ENCODE data around the gene ZBTB40. TPM values are rescaled to one million over a fixed set of nuclear protein-coding genes. Genes with fewer than 3 reads are reported as not detected.

The ZBTB40 gene
- total RNA-seq, 1 experiment from 2014 or later: 21.4 TPM

DNA sequence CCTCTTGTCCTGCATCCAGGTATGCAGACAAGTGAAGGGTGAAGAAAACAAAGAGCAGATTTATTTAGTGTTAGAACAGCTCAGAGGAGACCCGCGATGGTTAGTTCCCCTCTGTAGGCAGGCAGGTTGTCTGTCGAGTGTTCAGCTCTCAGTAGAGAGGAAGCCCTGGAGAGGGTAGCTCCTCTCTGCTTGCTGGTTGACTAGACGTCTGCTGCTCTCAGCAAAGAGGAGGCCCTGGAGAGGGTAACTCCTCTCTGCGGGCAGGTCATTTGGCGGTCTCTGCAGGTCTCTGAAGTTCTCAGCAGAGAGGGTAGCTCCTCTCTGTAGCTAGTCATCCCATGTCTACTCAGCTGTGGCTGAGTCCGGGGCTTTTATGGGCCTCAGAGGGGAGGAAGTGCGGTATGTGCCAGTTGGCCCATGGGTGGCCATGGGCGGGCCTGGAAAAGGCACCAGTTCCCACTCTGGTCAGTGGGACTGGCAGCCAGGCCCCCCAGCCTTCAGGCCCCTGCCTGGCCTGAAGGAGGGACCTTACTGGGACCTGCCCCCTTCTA lies 13.4 kb downstream of the ZBTB40 start:
- Histone ChIP-seq H4K20me1 (ENCODE audit: insufficient read depth) (no peaks in the 10 kb centered on the region), H3K79me2 (ENCODE audit: low read depth) (peaks cover 21% of the 10 kb centered on the region; the same call in 1 of the 2 replicates), H3K4me3 (no peak overlapping the region), H3K36me3 (ENCODE audit: low read depth) (no peaks in the 10 kb centered on the region), H3K9me3 (ENCODE audit: insufficient read depth, low read depth) (no peaks in the 10 kb centered on the region; the same call in 1 of the 2 replicates), H3K27ac (no peak overlapping the region), H3F3A (ENCODE audit: insufficient read depth, low read depth) (no peaks in the 10 kb centered on the region), H3K4me2 (no peak overlapping the region), H2AFZ (no peak overlapping the region), H3K4me1 (replicated peaks; ENCODE audit: insufficient read depth) (no peaks in the 10 kb centered on the region), H3K9me2 (ENCODE audit: insufficient read depth) (no peaks in the 10 kb centered on the region), H3K27me3 (ENCODE audit: insufficient read depth, low read depth) (no peaks in the 10 kb centered on the region)
- intact Hi-C loops (cut with micrococcal nuclease; ENCODE audit: unreplicated experiment): no loop called here
- ChIA-PET POLR2A (ENCODE audit: unreplicated experiment) (no interaction called here), CTCF (no interaction called here)
- no TSS peak for BruUV-seq (replicated peaks)
- TF ChIP-seq, protein P1, sequence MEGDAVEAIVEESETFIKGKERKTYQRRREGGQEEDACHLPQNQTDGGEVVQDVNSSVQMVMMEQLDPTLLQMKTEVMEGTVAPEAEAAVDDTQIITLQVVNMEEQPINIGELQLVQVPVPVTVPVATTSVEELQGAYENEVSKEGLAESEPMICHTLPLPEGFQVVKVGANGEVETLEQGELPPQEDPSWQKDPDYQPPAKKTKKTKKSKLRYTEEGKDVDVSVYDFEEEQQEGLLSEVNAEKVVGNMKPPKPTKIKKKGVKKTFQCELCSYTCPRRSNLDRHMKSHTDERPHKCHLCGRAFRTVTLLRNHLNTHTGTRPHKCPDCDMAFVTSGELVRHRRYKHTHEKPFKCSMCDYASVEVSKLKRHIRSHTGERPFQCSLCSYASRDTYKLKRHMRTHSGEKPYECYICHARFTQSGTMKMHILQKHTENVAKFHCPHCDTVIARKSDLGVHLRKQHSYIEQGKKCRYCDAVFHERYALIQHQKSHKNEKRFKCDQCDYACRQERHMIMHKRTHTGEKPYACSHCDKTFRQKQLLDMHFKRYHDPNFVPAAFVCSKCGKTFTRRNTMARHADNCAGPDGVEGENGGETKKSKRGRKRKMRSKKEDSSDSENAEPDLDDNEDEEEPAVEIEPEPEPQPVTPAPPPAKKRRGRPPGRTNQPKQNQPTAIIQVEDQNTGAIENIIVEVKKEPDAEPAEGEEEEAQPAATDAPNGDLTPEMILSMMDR (conservative IDR thresholded peaks at IDR 0.05): no peak
- TF ChIP-seq EZH2 (IDR thresholded peaks at IDR 0.05; ENCODE audit: low read depth): no peak
- no peak for DNase-seq

DNA sequence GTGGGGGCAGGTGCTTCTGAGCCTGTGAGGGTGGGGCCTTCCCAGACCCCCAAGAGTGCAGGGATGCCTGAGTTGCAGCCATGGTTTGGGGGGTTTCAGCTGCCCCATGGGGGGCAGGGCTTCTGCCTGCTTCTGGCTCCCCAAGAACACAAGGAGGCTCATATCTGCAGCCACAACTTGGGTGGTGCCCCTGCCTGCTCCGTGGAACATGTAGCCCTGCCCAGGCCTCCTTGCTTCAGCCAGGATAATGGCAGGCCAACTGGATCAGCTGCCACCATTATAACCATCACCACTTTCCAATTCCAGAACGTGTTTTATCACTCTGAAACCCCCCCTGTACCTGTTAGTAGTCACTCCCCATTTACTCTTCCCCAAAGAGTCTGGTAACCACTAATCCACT lies 14.0 kb downstream of the ZBTB40 start:
- H3K79me2 ChIP-seq (ENCODE audit: low read depth): peaks cover 21% of the 10 kb centered on the region; the same call in 1 of the 2 replicates
- no peaks in the 10 kb centered on the region for H3K4me1 ChIP-seq (replicated peaks; ENCODE audit: insufficient read depth)
- H3K4me3 ChIP-seq: no peak overlapping the region
- intact Hi-C loops (cut with micrococcal nuclease; ENCODE audit: unreplicated experiment): no loop called here
- no peaks in the 10 kb centered on the region for H3K9me2 ChIP-seq (ENCODE audit: insufficient read depth)
- no peak overlapping the region for H3K4me2 ChIP-seq
- H3F3A ChIP-seq (ENCODE audit: insufficient read depth, low read depth): no peaks in the 10 kb centered on the region
- no peak for DNase-seq
- POLR2A ChIA-PET (ENCODE audit: unreplicated experiment): no interaction called here
- no peak overlapping the region for H3K27ac ChIP-seq
- no peaks in the 10 kb centered on the region for H3K27me3 ChIP-seq (ENCODE audit: insufficient read depth, low read depth)
- no TSS peak for BruUV-seq (replicated peaks)
- CTCF ChIA-PET: no interaction called here
- TF ChIP-seq, protein P1 (conservative IDR thresholded peaks at IDR 0.05): no peak
- TF ChIP-seq EZH2 (IDR thresholded peaks at IDR 0.05; ENCODE audit: low read depth): no peak
- no peaks in the 10 kb centered on the region for H4K20me1 ChIP-seq (ENCODE audit: insufficient read depth)
- no peak overlapping the region for H2AFZ ChIP-seq
- no peaks in the 10 kb centered on the region for H3K36me3 ChIP-seq (ENCODE audit: low read depth)
- H3K9me3 ChIP-seq (ENCODE audit: insufficient read depth, low read depth): no peaks in the 10 kb centered on the region; the same call in 1 of the 2 replicates

- Histone ChIP-seq H3K27me3 (ENCODE audit: insufficient read depth, low read depth) (no peaks in the 10 kb centered on the region), H3K4me3 (no peak overlapping the region), H2AFZ (no peak overlapping the region), H4K20me1 (ENCODE audit: insufficient read depth) (no peaks in the 10 kb centered on the region), H3K27ac (no peak overlapping the region), H3K9me3 (ENCODE audit: insufficient read depth, low read depth) (no peaks in the 10 kb centered on the region), H3K4me2 (no peak overlapping the region), H3K36me3 (ENCODE audit: low read depth) (no peaks in the 10 kb centered on the region), H3K9me2 (ENCODE audit: insufficient read depth) (no peaks in the 10 kb centered on the region), H3F3A (ENCODE audit: insufficient read depth, low read depth) (no peaks in the 10 kb centered on the region), H3K4me1 (replicated peaks; ENCODE audit: insufficient read depth) (no peaks in the 10 kb centered on the region), H3K79me2 (ENCODE audit: low read depth) (peaks cover 14% of the 10 kb centered on the region; the same call in 1 of the 2 replicates)
- BruUV-seq (replicated peaks): no TSS peak
- TF ChIP-seq, protein P1 (conservative IDR thresholded peaks at IDR 0.05): no peak
- TF ChIP-seq EZH2 (IDR thresholded peaks at IDR 0.05; ENCODE audit: low read depth): no peak
- ChIA-PET CTCF (interaction anchor here (0.5 kb wide), 1 partner anchor 1412 kb away, joined by 5 read pairs; no protein-coding TSS in a partner anchor), POLR2A (ENCODE audit: unreplicated experiment) (no interaction called here)
- no peak for DNase-seq
- intact Hi-C loops (cut with micrococcal nuclease; ENCODE audit: unreplicated experiment): no loop called here
These were observed 18.6 kb downstream of the ZBTB40 start for GRCh38 chr1:22470227-22470626.
